Coronary artery (tissue), 2 donors: ENCODE measurements around the gene BICD1.

Experiments
- DNase-seq: peaks from one replicate; pipeline ENCODE4 v3.0.0-alpha.2; 2017; ENCODE audit warnings: low spot score
- H3K27ac ChIP-seq, 2 donors: fragments of 200-600 bp; sonication (generic); one replicate each; pipeline ENCODE4 v1.5.1; 2016 to 2019
- H3K4me3 ChIP-seq: fragments of 200-600 bp; sonication (generic); 2 replicates; pipeline ENCODE4 v1.5.1; 2016; ENCODE audit warnings: mild to moderate bottlenecking, moderate library complexity
- TF ChIP-seq, protein P1 (sequence below): fragments of 200-600 bp; sonication (generic); IDR thresholded peaks from one replicate; pipeline ENCODE4 v1.5.1; 2019; ENCODE audit warnings: antibody characterized with exemption

BICD1 gene

DNA sequence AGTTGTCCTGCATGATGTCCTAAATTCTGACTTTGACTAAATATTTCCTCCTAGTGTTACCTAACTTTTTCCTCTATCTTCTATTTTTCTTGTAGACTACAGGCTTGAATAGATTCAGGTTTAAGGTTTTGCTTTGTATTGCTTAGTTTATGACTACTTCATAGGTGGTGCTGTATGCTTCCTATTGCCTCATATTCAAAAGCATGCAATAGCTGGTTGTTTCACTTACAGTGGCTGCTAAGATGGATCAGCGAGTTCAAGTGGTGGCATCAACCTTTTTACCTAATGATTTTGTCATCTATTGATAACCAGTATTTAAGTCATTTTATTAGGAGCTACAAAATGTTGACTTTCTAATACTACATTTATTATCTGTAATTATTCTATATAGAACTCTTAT, 36.3 kb upstream of the BICD1 start:
- TF ChIP-seq, protein P1, sequence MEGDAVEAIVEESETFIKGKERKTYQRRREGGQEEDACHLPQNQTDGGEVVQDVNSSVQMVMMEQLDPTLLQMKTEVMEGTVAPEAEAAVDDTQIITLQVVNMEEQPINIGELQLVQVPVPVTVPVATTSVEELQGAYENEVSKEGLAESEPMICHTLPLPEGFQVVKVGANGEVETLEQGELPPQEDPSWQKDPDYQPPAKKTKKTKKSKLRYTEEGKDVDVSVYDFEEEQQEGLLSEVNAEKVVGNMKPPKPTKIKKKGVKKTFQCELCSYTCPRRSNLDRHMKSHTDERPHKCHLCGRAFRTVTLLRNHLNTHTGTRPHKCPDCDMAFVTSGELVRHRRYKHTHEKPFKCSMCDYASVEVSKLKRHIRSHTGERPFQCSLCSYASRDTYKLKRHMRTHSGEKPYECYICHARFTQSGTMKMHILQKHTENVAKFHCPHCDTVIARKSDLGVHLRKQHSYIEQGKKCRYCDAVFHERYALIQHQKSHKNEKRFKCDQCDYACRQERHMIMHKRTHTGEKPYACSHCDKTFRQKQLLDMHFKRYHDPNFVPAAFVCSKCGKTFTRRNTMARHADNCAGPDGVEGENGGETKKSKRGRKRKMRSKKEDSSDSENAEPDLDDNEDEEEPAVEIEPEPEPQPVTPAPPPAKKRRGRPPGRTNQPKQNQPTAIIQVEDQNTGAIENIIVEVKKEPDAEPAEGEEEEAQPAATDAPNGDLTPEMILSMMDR = no peak
- Histone ChIP-seq H3K27ac (no peak overlapping the region), H3K4me3 (no peak overlapping the region)
- no peak for DNase-seq

DNA sequence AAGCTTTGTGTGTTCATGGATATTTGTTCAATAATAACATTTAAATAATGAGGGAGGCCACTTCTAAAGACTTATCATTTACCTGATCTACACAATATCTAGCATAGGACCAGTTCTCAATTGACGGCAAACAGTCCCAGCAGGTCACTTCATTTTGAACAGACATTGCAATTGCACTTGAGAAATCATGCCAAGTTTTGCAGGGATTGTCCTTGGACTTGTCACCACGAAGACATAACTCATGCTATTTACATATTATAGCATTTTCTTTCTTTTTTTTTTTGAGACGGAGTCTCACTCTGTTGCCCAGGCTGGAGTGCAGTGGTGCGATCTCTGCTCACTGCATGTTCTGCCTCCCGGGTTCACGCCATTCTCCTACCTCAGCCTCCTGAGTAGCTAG, 34.5 kb upstream of the BICD1 start:
- no peak for DNase-seq
- TF ChIP-seq, protein P1 = no peak
- H3K27ac ChIP-seq = no peak overlapping the region
- no peak overlapping the region for H3K4me3 ChIP-seq

DNA sequence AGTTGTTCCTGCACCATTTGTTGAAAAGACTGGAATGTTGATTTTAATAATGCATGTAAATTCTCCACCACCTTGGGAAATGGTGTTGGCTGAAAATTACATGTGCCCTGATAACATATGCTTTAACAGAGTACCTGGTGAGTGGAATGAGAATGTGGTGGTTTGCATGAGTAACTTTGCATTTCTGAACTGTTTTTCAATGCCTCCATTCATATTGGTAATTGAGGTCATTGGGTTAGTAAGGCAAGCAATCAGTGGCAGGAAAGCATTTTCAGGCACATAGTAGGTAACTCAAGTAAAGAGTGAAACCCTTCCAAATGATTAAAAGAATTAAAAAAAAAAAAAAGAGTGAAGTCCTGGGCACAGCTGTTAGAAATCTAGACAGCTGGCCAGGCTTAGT, 32.2 kb upstream of the BICD1 start:
- H3K27ac ChIP-seq = no peak overlapping the region
- DNase-seq = no peak
- TF ChIP-seq, protein P1 = no peak
- no peak overlapping the region for H3K4me3 ChIP-seq

DNA sequence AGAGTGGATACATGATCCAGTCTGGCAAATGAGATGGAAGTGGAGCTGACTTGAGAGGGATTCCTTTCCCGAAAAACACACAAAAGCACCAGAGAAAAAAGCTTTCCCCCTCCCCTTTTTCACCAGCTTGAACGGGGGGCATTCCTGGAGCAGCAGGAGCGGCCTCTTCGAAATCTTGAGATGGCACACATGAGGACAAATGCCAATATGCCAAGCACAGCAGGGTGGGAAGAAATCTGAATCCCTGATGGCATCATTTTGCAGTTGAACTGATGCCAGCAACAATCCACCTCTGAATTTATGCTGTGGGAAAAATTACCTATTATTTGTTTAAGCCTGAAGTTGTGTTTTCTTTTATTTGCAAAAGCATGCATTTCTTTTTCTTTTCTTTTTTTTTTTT, 29.7 kb upstream of the BICD1 start:
- DNase-seq = no peak
- TF ChIP-seq, protein P1 = no peak
- Histone ChIP-seq H3K27ac (no peak overlapping the region), H3K4me3 (no peak overlapping the region)

DNA sequence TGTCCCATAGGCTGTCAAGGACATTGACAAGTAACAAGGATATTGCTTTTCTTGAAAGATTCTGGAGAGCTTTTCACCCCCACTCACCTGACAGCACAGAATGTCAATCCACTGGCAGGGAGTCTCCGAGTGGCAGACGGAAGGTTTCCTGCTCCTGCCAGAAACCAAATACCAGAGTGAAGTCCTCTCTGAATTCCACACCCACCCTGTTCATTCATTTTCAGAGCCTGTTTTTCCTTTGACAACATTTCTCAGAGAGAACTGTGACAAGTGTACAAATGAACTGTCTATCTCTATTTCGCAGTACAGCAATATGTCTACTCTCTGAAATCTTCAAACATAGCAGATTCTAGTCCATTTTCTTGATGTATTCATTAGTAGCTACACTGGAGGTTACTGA, 26.2 kb upstream of the BICD1 start:
- no peak for DNase-seq
- no peak overlapping the region for H3K27ac ChIP-seq
- TF ChIP-seq, protein P1 = no peak
- H3K4me3 ChIP-seq = no peak overlapping the region

DNA sequence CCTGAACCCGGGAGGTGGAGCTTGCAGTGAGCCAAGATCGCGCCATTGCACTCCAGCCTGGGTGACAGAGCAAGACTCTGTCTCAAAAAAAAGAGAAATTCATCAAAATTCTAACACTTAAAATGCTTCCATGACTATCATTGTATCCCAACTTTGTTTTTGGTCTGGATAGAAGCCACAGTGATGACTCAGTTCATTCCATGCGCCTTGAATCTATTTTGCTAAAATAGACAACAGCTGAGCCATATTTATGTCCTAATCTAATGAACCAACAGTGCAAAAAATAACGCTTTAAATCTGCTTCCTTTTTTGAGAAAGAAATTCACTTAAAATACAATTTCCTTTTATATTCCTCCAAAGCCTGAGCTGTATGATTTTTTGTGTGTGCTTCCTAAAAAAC, 23.2 kb upstream of the BICD1 start:
- TF ChIP-seq, protein P1 = no peak
- no peak overlapping the region for H3K4me3 ChIP-seq
- no peak overlapping the region for H3K27ac ChIP-seq
- no peak for DNase-seq

DNA sequence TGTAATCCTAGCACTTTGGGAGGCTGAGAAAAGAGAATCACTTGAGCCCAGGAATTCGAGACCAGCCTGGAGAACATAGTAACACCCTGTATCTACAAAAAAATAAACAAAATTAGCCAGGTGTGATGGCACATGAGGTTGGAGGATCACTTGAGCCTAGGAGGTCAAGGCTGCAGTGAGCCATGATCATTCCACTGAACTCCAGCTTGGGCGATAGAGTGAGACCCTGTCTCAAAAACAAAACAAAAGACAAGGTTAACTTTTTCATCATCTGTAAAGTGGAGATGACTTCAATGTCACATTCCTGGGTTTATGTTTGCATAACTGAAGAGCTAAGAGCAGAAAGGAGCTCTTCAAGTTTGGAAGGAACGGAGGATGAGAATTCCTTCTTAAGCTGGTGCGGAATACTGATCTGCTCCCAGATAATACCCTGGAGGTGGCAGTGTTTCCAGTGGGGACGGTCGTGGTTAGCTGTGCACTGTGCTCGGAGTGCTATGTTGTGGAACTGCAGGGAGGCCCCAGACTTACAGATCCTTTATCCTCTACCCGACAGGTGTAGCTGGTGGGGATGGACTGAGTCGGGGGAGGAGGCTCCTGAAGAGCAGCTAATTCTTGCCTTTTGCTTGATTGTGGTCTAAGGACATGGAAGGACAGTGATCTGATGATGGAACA, 22.5 kb upstream of the BICD1 start:
- no peak overlapping the region for H3K27ac ChIP-seq
- DNase-seq = no peak
- TF ChIP-seq, protein P1 = no peak
- H3K4me3 ChIP-seq = no peak overlapping the region
